Sigmoid colon (tissue), 7 donors: ENCODE results near the gene MRPL14. TPM values are rescaled to one million over a fixed set of nuclear protein-coding genes. Genes with fewer than 3 reads are reported as not detected.

Experiments used
- DNase-seq: peaks from one replicate; pipeline ENCODE4 v3.0.0-alpha.2; 2019
- H3K27ac ChIP-seq, 4 donors: fragments of 200-600 bp; sonication (generic); one replicate each; pipeline ENCODE4 v1.5.1; 2016 to 2019; ENCODE audit warnings: mild to moderate bottlenecking in 1 of 4
- H3K27me3 ChIP-seq, 3 donors: fragments of 200-600 bp; sonication (generic); one replicate each; pipeline ENCODE4 v1.5.1; 2019; ENCODE audit warnings: mild to moderate bottlenecking in 1 of 3
- H3K36me3 ChIP-seq, 4 donors: fragments of 200-600 bp; sonication (generic); one replicate each; pipeline ENCODE4 v1.5.1; 2016 to 2019
- H3K4me1 ChIP-seq, 4 donors: fragments of 200-600 bp; sonication (generic); one replicate each; pipeline ENCODE4 v1.5.1; 2017 to 2019
- H3K4me3 ChIP-seq, 4 donors: fragments of 200-600 bp; sonication (generic); one replicate each; pipeline ENCODE4 v1.5.1; 2017 to 2019; ENCODE audit warnings: mild to moderate bottlenecking in 2 of 4, moderate library complexity in 1 of 4
- H3K9me3 ChIP-seq, 4 donors: fragments of 200-600 bp in 3 of 4; sonication (generic) in 3 of 4; one replicate each; pipeline versions ENCODE4 v1.5.1 to v1.6.1; 2013 to 2019
- CTCF ChIP-seq, 4 experiments: fragments of 450-650 bp in 3 of 4; fragments of 200-600 bp in 1 of 4; IDR thresholded peaks; one replicate each; pipeline ENCODE4 v1.5.1; 2016 to 2019; ENCODE audit warnings: antibody characterized with exemption in 4 of 4, mild to moderate bottlenecking in 3 of 4, moderate library complexity in 2 of 4
- EP300 ChIP-seq, 4 donors: sonication (generic); formaldehyde crosslinking; IDR thresholded peaks; one replicate each; pipeline ENCODE4 v1.6.1; 2017; ENCODE audit warnings: antibody characterized with exemption in 4 of 4
- POLR2A ChIP-seq, 2 donors: fragments of 450-650 bp; IDR thresholded peaks; one replicate each; pipeline ENCODE4 v1.6.1; 2016; ENCODE audit warnings: antibody characterized with exemption in 2 of 2, mild to moderate bottlenecking in 2 of 2, moderate library complexity in 2 of 2
- POLR2AphosphoS5 ChIP-seq, 4 donors: sonication (generic); formaldehyde crosslinking; IDR thresholded peaks; one replicate each; pipeline ENCODE4 v1.6.1; 2017; ENCODE audit warnings: antibody characterized with exemption in 4 of 4
- WGBS, 2 donors: extraction: QIAGEN DNeasy Blood & Tissue Kit; methylation state at CpG; one replicate each; pipeline ENCODE4 v1.1.7; 2013; 5-methylcytosine and 5-hydroxymethylcytosine counted together
- intact Hi-C: fragments of 100-400 bp; cut with DNase I; formaldehyde crosslinking; loops from one replicate; pipeline ENCODE4 v1.15.1; 2023
- polyA plus RNA-seq, 3 donors: library from polyadenylated mRNA; stranded (reverse); fragments of 200-250 nt; gene quantifications; one replicate each; pipeline ENCODE4 v1.2.3, GENCODE V29; 2013
- total RNA-seq, 4 donors: library from RNA; depleted of rRNA; stranded (reverse); fragments of >200 nt; gene quantifications; one replicate each; pipeline ENCODE4 v1.1.0, GENCODE V29; 2016
- donor health status: healthy with polysubstance abuse.
- donor health status: Bipolar disorder and iron deficiency.
- donor health status: healthy.

The MRPL14 gene
- total and polyA plus RNA-seq, 7 donors: 32.4 to 150 (median 55.8) TPM

GRCh38 chr6:44088827-44089590, 38.2 kb downstream of the MRPL14 start:
- intact Hi-C loops: no loop called here
- DNase-seq: no peak
- no peak for TF ChIP-seq POLR2AphosphoS5 (IDR thresholded peaks at IDR 0.05)
- TF ChIP-seq CTCF (IDR thresholded peaks at IDR 0.05): no peak
- TF ChIP-seq POLR2A (IDR thresholded peaks at IDR 0.05): no peak
- TF ChIP-seq EP300 (IDR thresholded peaks at IDR 0.05): no peak
- Histone ChIP-seq H3K36me3 (peaks cover 0 to 3% (median 0%) of the 10 kb centered on the region in 4 donors), H3K27ac (no peak overlapping the region), H3K4me1 (no peaks in the 10 kb centered on the region), H3K4me3 (no peak overlapping the region), H3K9me3 (no peaks in the 10 kb centered on the region), H3K27me3 (no peaks in the 10 kb centered on the region)
- WGBS, 2 donors: 92 to 97% methylated on average over 11 of the region's 11 CpGs

- peaks cover 0 to 3% (median 0%) of the 10 kb centered on the region in 4 donors for H3K36me3 ChIP-seq
- TF ChIP-seq EP300 (IDR thresholded peaks at IDR 0.05) (no peak), CTCF (IDR thresholded peaks at IDR 0.05) (no peak), POLR2AphosphoS5 (IDR thresholded peaks at IDR 0.05) (no peak)
- no peaks in the 10 kb centered on the region for H3K9me3 ChIP-seq
- H3K4me1 ChIP-seq: no peaks in the 10 kb centered on the region
- DNase-seq: no peak
- 94 to 98% methylated on average over 2 of the region's 2 CpGs for WGBS, 2 donors
- H3K27me3 ChIP-seq: no peaks in the 10 kb centered on the region
- no peak overlapping the region for H3K27ac ChIP-seq
- H3K4me3 ChIP-seq: no peak overlapping the region
- intact Hi-C loops: no loop called here
These were observed 39.6 kb downstream of the MRPL14 start for GRCh38 chr6:44087623-44088022.

GRCh38 chr6:44086931-44087574, 40.2 kb downstream of the MRPL14 start:
- Histone ChIP-seq H3K27me3 (no peaks in the 10 kb centered on the region), H3K4me1 (no peaks in the 10 kb centered on the region), H3K9me3 (no peaks in the 10 kb centered on the region), H3K27ac (no peak overlapping the region), H3K36me3 (peaks cover 0 to 3% (median 0%) of the 10 kb centered on the region in 4 donors), H3K4me3 (no peak overlapping the region)
- TF ChIP-seq EP300 (IDR thresholded peaks at IDR 0.05): no peak
- 45 to 69% methylated on average over 9 of the region's 9 CpGs for WGBS, 2 donors
- intact Hi-C loops: no loop called here
- no peak for DNase-seq

- peaks cover 0 to 3% (median 0%) of the 10 kb centered on the region in 4 donors for H3K36me3 ChIP-seq
- H3K4me1 ChIP-seq: no peaks in the 10 kb centered on the region
- DNase-seq: no peak
- H3K27me3 ChIP-seq: no peaks in the 10 kb centered on the region
- H3K4me3 ChIP-seq: no peak overlapping the region
- TF ChIP-seq POLR2AphosphoS5 (IDR thresholded peaks at IDR 0.05): no peak
- TF ChIP-seq CTCF (IDR thresholded peaks at IDR 0.05): no peak
- TF ChIP-seq POLR2A (IDR thresholded peaks at IDR 0.05): no peak
- TF ChIP-seq EP300 (IDR thresholded peaks at IDR 0.05): no peak
- intact Hi-C loops: no loop called here
- 87 to 88% methylated on average over 2 of the region's 2 CpGs for WGBS, 2 donors
- no peak overlapping the region for H3K27ac ChIP-seq
- H3K9me3 ChIP-seq: no peaks in the 10 kb centered on the region
These were observed 42.0 kb downstream of the MRPL14 start for GRCh38 chr6:44085219-44085618.

GRCh38 chr6:44084231-44085014, 42.8 kb downstream of the MRPL14 start:
- H3K9me3 ChIP-seq: no peaks in the 10 kb centered on the region
- no peak for DNase-seq
- intact Hi-C loops: no loop called here
- TF ChIP-seq EP300 (IDR thresholded peaks at IDR 0.05) (no peak), POLR2AphosphoS5 (IDR thresholded peaks at IDR 0.05) (no peak), POLR2A (IDR thresholded peaks at IDR 0.05) (no peak), CTCF (IDR thresholded peaks at IDR 0.05) (no peak)
- H3K36me3 ChIP-seq: peaks cover 0 to 2% (median 0%) of the 10 kb centered on the region in 4 donors
- H3K4me3 ChIP-seq: no peak overlapping the region
- H3K27me3 ChIP-seq: no peaks in the 10 kb centered on the region
- no peaks in the 10 kb centered on the region for H3K4me1 ChIP-seq
- no peak overlapping the region for H3K27ac ChIP-seq
- WGBS, 2 donors: 89 to 91% methylated on average over 13 of the region's 13 CpGs
